ENCODE data around the gene DIAPH2. TPM values are rescaled to one million over a fixed set of nuclear protein-coding genes. Genes with fewer than 3 reads are reported as not detected.

DIAPH2 gene
- total and polyA plus RNA-seq, 2 donors (not counting 1 experiment from before 2014, with no cell fraction given), result 16.8 to 18.5 TPM

DNA sequence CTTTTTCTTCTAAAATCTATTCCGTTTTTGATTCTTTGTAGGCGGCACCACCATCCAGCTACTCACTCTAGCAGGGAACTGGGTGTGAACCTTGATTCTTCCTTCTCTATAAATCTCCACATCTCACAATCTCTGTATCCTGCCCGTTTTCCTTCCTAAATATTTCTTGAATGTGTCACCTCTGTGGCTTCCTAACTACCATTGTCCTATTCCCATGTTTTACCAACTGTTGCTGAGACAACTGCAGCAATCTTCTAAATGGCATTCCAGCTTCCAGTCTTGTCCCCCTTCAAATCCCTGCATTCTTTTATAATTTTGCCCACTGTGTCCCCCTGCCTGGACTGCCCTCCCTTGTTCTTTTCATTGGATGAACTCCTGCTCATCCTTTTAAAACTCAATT lies 840.4 kb downstream of the DIAPH2 start:
- Histone ChIP-seq H3K9ac (ENCODE audit: insufficient read depth, low read length) (no peak overlapping the region), H3K4me2 (ENCODE audit: extremely low read depth, insufficient read depth, low read length) (no peak overlapping the region), H4K20me1 (ENCODE audit: control insufficient read depth, extremely low read depth, insufficient read depth, low read length) (no peaks in the 10 kb centered on the region), H3K27ac (ENCODE audit: insufficient read depth, low read length) (no peak overlapping the region), H3K27me3 (ENCODE audit: control insufficient read depth, insufficient read depth, low read length) (no peaks in the 10 kb centered on the region), H3K36me3 (ENCODE audit: control insufficient read depth, insufficient read depth, low read length) (no peaks in the 10 kb centered on the region), H3K4me3 (replicated peaks in 1 of 4; ENCODE audit: control extremely low read depth in 1 of 4, insufficient read depth in 1 of 4, low read depth in 3 of 4, low read length in 4 of 4) (no peak overlapping the region), H3K4me1 (ENCODE audit: control insufficient read depth, extremely low read depth, insufficient read depth, low read length) (no peaks in the 10 kb centered on the region), H3K79me2 (ENCODE audit: control insufficient read depth, insufficient read depth, low read length) (no peaks in the 10 kb centered on the region), H2AFZ (ENCODE audit: low read length) (no peak overlapping the region), H3K9me3 (ENCODE audit: control insufficient read depth, insufficient read depth, low read depth, low read length) (no peaks in the 10 kb centered on the region)
- DNase-seq (ENCODE audit: low read depth in 2 of 2), result peak in 1 of 2 donors; percentile 48
- no peak for TF ChIP-seq EZH2 (IDR thresholded peaks at IDR 0.05; ENCODE audit: low read length, missing control alignments)
- TF ChIP-seq, protein P1, sequence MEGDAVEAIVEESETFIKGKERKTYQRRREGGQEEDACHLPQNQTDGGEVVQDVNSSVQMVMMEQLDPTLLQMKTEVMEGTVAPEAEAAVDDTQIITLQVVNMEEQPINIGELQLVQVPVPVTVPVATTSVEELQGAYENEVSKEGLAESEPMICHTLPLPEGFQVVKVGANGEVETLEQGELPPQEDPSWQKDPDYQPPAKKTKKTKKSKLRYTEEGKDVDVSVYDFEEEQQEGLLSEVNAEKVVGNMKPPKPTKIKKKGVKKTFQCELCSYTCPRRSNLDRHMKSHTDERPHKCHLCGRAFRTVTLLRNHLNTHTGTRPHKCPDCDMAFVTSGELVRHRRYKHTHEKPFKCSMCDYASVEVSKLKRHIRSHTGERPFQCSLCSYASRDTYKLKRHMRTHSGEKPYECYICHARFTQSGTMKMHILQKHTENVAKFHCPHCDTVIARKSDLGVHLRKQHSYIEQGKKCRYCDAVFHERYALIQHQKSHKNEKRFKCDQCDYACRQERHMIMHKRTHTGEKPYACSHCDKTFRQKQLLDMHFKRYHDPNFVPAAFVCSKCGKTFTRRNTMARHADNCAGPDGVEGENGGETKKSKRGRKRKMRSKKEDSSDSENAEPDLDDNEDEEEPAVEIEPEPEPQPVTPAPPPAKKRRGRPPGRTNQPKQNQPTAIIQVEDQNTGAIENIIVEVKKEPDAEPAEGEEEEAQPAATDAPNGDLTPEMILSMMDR (conservative IDR thresholded peaks at IDR 0.05 in 1 of 2, IDR thresholded peaks at IDR 0.05 in 1 of 2; ENCODE audit: low read depth in 1 of 2, low read length in 2 of 2), result no peak

DNA sequence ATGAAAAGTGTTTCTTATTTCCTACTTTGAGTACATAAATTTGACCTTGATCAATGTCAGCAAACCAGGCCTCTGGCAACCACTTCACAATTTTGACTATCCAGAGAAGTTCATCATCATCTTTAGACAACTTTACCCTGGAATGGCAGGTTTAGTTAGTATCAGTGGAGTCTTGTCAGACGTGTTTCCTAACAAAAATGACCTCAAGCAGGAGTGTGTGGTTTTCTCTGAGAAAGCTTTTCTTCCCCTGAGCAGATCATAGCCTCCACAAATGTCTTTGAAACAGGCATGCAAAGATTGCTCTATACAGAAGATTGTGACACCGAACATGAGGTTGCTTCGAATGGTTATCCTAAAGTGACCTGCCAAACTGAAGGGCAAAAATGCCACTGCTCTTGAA lies 841.3 kb downstream of the DIAPH2 start:
- H3K4me1 ChIP-seq (ENCODE audit: control insufficient read depth, extremely low read depth, insufficient read depth, low read length), result no peaks in the 10 kb centered on the region
- no peaks in the 10 kb centered on the region for H3K79me2 ChIP-seq (ENCODE audit: control insufficient read depth, insufficient read depth, low read length)
- H3K27me3 ChIP-seq (ENCODE audit: control insufficient read depth, insufficient read depth, low read length), result no peaks in the 10 kb centered on the region
- H3K4me2 ChIP-seq (ENCODE audit: extremely low read depth, insufficient read depth, low read length), result no peak overlapping the region
- no peak for TF ChIP-seq EZH2 (IDR thresholded peaks at IDR 0.05; ENCODE audit: low read length, missing control alignments)
- TF ChIP-seq, protein P1 (conservative IDR thresholded peaks at IDR 0.05 in 1 of 2, IDR thresholded peaks at IDR 0.05 in 1 of 2; ENCODE audit: low read depth in 1 of 2, low read length in 2 of 2), result no peak
- no peak overlapping the region for H3K9ac ChIP-seq (ENCODE audit: insufficient read depth, low read length)
- no peaks in the 10 kb centered on the region for H3K9me3 ChIP-seq (ENCODE audit: control insufficient read depth, insufficient read depth, low read depth, low read length)
- H2AFZ ChIP-seq (ENCODE audit: low read length), result no peak overlapping the region
- no peak overlapping the region for H3K4me3 ChIP-seq (replicated peaks in 1 of 4; ENCODE audit: control extremely low read depth in 1 of 4, insufficient read depth in 1 of 4, low read depth in 3 of 4, low read length in 4 of 4)
- H3K36me3 ChIP-seq (ENCODE audit: control insufficient read depth, insufficient read depth, low read length), result no peaks in the 10 kb centered on the region
- no peak overlapping the region for H3K27ac ChIP-seq (ENCODE audit: insufficient read depth, low read length)
- no peaks in the 10 kb centered on the region for H4K20me1 ChIP-seq (ENCODE audit: control insufficient read depth, extremely low read depth, insufficient read depth, low read length)
- DNase-seq (ENCODE audit: low read depth in 2 of 2), result no peak

DNA sequence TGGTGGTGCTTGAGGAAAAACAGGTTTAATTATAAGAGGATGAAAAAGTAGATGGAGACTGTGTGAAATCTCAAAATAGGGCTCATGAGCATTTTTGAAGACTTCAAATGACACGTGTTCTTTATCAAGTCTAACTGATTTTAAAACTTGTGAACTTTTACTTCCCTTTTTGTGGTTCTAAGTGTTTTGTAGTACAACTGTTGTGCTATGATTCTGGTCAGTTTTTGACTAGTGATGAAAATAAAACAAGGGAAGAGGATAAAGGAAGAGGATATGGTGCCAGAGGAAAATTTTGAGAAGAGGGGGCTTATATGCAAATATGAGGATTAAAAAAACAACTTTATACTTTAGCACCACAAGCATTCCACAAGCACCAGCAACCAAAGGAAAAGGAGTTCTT lies 843.1 kb downstream of the DIAPH2 start:
- no peak for DNase-seq (ENCODE audit: low read depth in 2 of 2)
- H3K79me2 ChIP-seq (ENCODE audit: control insufficient read depth, insufficient read depth, low read length), result no peaks in the 10 kb centered on the region
- H3K9ac ChIP-seq (ENCODE audit: insufficient read depth, low read length), result no peak overlapping the region
- H3K9me3 ChIP-seq (ENCODE audit: control insufficient read depth, insufficient read depth, low read depth, low read length), result no peaks in the 10 kb centered on the region
- H3K4me1 ChIP-seq (ENCODE audit: control insufficient read depth, extremely low read depth, insufficient read depth, low read length), result no peaks in the 10 kb centered on the region
- no peak overlapping the region for H2AFZ ChIP-seq (ENCODE audit: low read length)
- no peaks in the 10 kb centered on the region for H3K27me3 ChIP-seq (ENCODE audit: control insufficient read depth, insufficient read depth, low read length)
- no peak overlapping the region for H3K27ac ChIP-seq (ENCODE audit: insufficient read depth, low read length)
- no peaks in the 10 kb centered on the region for H3K36me3 ChIP-seq (ENCODE audit: control insufficient read depth, insufficient read depth, low read length)
- no peak for TF ChIP-seq EZH2 (IDR thresholded peaks at IDR 0.05; ENCODE audit: low read length, missing control alignments)
- TF ChIP-seq, protein P1 (conservative IDR thresholded peaks at IDR 0.05 in 1 of 2, IDR thresholded peaks at IDR 0.05 in 1 of 2; ENCODE audit: low read depth in 1 of 2, low read length in 2 of 2), result no peak
- no peaks in the 10 kb centered on the region for H4K20me1 ChIP-seq (ENCODE audit: control insufficient read depth, extremely low read depth, insufficient read depth, low read length)
- no peak overlapping the region for H3K4me3 ChIP-seq (replicated peaks in 1 of 4; ENCODE audit: control extremely low read depth in 1 of 4, insufficient read depth in 1 of 4, low read depth in 3 of 4, low read length in 4 of 4)
- no peak overlapping the region for H3K4me2 ChIP-seq (ENCODE audit: extremely low read depth, insufficient read depth, low read length)

Data from fibroblast of lung (primary cell).